K562 (cell line): Measurements from ENCODE around the gene IQCN. TPM values are rescaled to one million over a fixed set of nuclear protein-coding genes. Genes with fewer than 3 reads are reported as not detected.

Experiments used
- ARNT ChIP-seq, 2 experiments: fragments of 450-650 bp; IDR thresholded peaks; 2 replicates each; pipeline ENCODE4 v1.6.1; 2016; ENCODE audit warnings: mild to moderate bottlenecking in 1 of 2
- CEBPG ChIP-seq, 3 experiments: fragments of 200-800 bp in 1 of 3; sonication (Bioruptor generic) in 1 of 3; sonication (generic) in 1 of 3; formaldehyde crosslinking in 1 of 3; IDR thresholded peaks in 2 of 3; conservative IDR thresholded peaks in 1 of 3; 2 replicates each; pipeline versions ENCODE4 v1.6.1 to v1.8.0; 2016 to 2022; ENCODE audit warnings: missing compliant biosample characterization in 2 of 3, missing genetic modification characterization in 2 of 3, mild to moderate bottlenecking in 1 of 3, missing genetic modification reagents in 1 of 3
- GATA2 ChIP-seq: sonication (generic); formaldehyde crosslinking; IDR thresholded peaks from 2 replicates; pipeline ENCODE4 v1.4.0; 2020; ENCODE audit warnings: mild to moderate bottlenecking, missing genetic modification reagents
- HCFC1 ChIP-seq: IDR thresholded peaks from 2 replicates; pipeline ENCODE4 v1.6.1; 2012; ENCODE audit warnings: low read depth, low read length, improper control_type of control experiment
- HDAC3 ChIP-seq: fragments of 450-650 bp; IDR thresholded peaks from 2 replicates; pipeline ENCODE4 v1.6.1; 2018; ENCODE audit warnings: borderline replicate concordance, mild to moderate bottlenecking, moderate library complexity; ENCODE audit not compliant: partially characterized antibody
- HDGF ChIP-seq: fragments of 450-650 bp; IDR thresholded peaks from 2 replicates; pipeline ENCODE4 v1.6.1; 2016
- JUND ChIP-seq, 2 experiments: IDR thresholded peaks; 2 replicates in 1 of 2; 3 replicates in 1 of 2; pipeline ENCODE4 v1.6.1; 2011; ENCODE audit warnings: borderline replicate concordance in 2 of 2, low read depth in 2 of 2, low read length in 2 of 2, improper control_type of control experiment in 1 of 2, missing biosample characterization in 1 of 2, missing genetic modification characterization in 1 of 2, missing genetic modification reagents in 1 of 2
- MCM2 ChIP-seq: fragments of 450-650 bp; IDR thresholded peaks from 2 replicates; pipeline ENCODE4 v1.6.1; 2017; ENCODE audit warnings: low read depth, mild to moderate bottlenecking
- MEF2D ChIP-seq: conservative IDR thresholded peaks from 2 replicates; pipeline ENCODE4 v1.6.1; 2016; ENCODE audit warnings: low read depth, missing genetic modification characterization, missing compliant biosample characterization
- MYBL2 ChIP-seq, 2 experiments: fragments of 450-650 bp in 1 of 2; sonication (generic) in 1 of 2; formaldehyde crosslinking in 1 of 2; IDR thresholded peaks; 2 replicates each; pipeline versions ENCODE4 v1.6.1 to v1.8.1; 2017 to 2022; ENCODE audit warnings: borderline replicate concordance in 1 of 2, inconsistent platforms in 1 of 2, low read depth in 1 of 2, mild to moderate bottlenecking in 1 of 2, missing genetic modification reagents in 1 of 2, moderate library complexity in 1 of 2
- NFIC ChIP-seq: fragments of 450-650 bp; IDR thresholded peaks from 2 replicates; pipeline ENCODE4 v1.6.1; 2017; ENCODE audit warnings: mild to moderate bottlenecking, inconsistent platforms
- POLR2G ChIP-seq: fragments of 200-400 bp; formaldehyde crosslinking; IDR thresholded peaks from 2 replicates; pipeline ENCODE4 v1.6.1; 2017; ENCODE audit warnings: low read depth, mild to moderate bottlenecking, antibody characterized with exemption, low read length, moderate library complexity
- SAP30 ChIP-seq: fragments of 200-600 bp; sonication (generic); IDR thresholded peaks from 2 replicates; pipeline ENCODE4 v1.6.1; 2012; ENCODE audit warnings: borderline replicate concordance, low read depth, mild to moderate bottlenecking, moderate library complexity, low read length, control low read depth, inconsistent platforms; ENCODE audit not compliant: insufficient read depth, poor library complexity, severe bottlenecking
- SETDB1 ChIP-seq: IDR thresholded peaks from one replicate; pipeline ENCODE4 v1.6.1; 2012; ENCODE audit warnings: low read length, control low read depth, inconsistent platforms
- SNIP1 ChIP-seq: fragments of 450-650 bp; IDR thresholded peaks from 2 replicates; pipeline ENCODE4 v1.7.1; 2017; ENCODE audit warnings: low read depth, mild to moderate bottlenecking
- TAF9B ChIP-seq: fragments of 450-650 bp; IDR thresholded peaks from 2 replicates; pipeline ENCODE4 v1.6.1; 2018; ENCODE audit warnings: mild to moderate bottlenecking; ENCODE audit not compliant: partially characterized antibody
- U2AF2 ChIP-seq: fragments of 200-400 bp; formaldehyde crosslinking; optimal IDR thresholded peaks from 2 replicates; pipeline ENCODE3; 2017; ENCODE audit warnings: low read depth, mild to moderate bottlenecking, low read length
- ZNF274 ChIP-seq: IDR thresholded peaks from 2 replicates; pipeline ENCODE4 v1.6.1; 2011; ENCODE audit warnings: low read depth, mild to moderate bottlenecking, low read length, moderate library complexity, borderline replicate concordance
- polyA plus RNA-seq, 8 experiments: library from polyadenylated mRNA; depleted of rRNA in 4 of 8; stranded (reverse) in 5 of 8; unstranded in 3 of 8; fragments of >200 nt; fragmentation: Nextera tagmentation in 2 of 8; fragmentation: Illumina TruSeq in 1 of 8; extraction: Ambion mirVana in 2 of 8; extraction: Trizol in 1 of 8; gene quantifications; 2 replicates each; pipeline versions ENCODE4 v1.2.1 to v1.2.3, GENCODE V29; 2011 to 2014; ENCODE audit warnings: inconsistent platforms in 1 of 8, missing spikeins in 1 of 8
- total RNA-seq, 7 experiments: library from RNA; depleted of rRNA in 6 of 7; stranded (reverse); fragments of >200 nt in 6 of 7; fragmentation: Illumina TruSeq in 2 of 7; extraction: Trizol in 2 of 7; gene quantifications; 2 replicates each; pipeline versions ENCODE4 v1.2.1 to v1.2.3, GENCODE V29; 2011 to 2021; ENCODE audit warnings: low replicate concordance in 1 of 7
- TF ChIP-seq, protein P1 (sequence below): IDR thresholded peaks from 3 replicates; pipeline ENCODE4 v1.6.1; 2011; ENCODE audit warnings: borderline replicate concordance, mild to moderate bottlenecking, moderate library complexity; ENCODE audit not compliant: insufficient read length; ENCODE audit errors: extremely low read depth
- TF ChIP-seq, protein P2 (sequence below): sonication (generic); formaldehyde crosslinking; IDR thresholded peaks from 2 replicates; pipeline ENCODE4 v1.8.0; 2022; ENCODE audit warnings: mild to moderate bottlenecking, missing genetic modification reagents, borderline replicate concordance

The IQCN gene
- total and polyA plus RNA-seq, 9 of the 15 experiments (the other 6 are each of a cell fraction or from before 2014, with no cell fraction given), result 0.01 to 0.07 (median 0.04) TPM; not detected in 3

GRCh38 chr19:18300930-18301717 lies 26.9 kb upstream of the IQCN start (continued):
- no peak for TF ChIP-seq CEBPG (CRISPR knock-in tag; IDR thresholded peaks at IDR 0.05)
- no peak for TF ChIP-seq CEBPG (tag; conservative IDR thresholded peaks at IDR 0.05 in 1 of 2, IDR thresholded peaks at IDR 0.05 in 1 of 2)
- TF ChIP-seq MYBL2 (IDR thresholded peaks at IDR 0.05; ENCODE audit: low read depth), result no peak
- TF ChIP-seq MYBL2 (CRISPR knock-in tag; IDR thresholded peaks at IDR 0.05; ENCODE audit: borderline replicate concordance), result no peak
- no peak for TF ChIP-seq HDAC3
- peak; percentile 94 for TF ChIP-seq JUND (IDR thresholded peaks at IDR 0.05; ENCODE audit: borderline replicate concordance, low read depth, low read length)
- TF ChIP-seq JUND (tag; IDR thresholded peaks at IDR 0.05; ENCODE audit: borderline replicate concordance, low read depth, low read length), result no peak
- TF ChIP-seq, protein P1, sequence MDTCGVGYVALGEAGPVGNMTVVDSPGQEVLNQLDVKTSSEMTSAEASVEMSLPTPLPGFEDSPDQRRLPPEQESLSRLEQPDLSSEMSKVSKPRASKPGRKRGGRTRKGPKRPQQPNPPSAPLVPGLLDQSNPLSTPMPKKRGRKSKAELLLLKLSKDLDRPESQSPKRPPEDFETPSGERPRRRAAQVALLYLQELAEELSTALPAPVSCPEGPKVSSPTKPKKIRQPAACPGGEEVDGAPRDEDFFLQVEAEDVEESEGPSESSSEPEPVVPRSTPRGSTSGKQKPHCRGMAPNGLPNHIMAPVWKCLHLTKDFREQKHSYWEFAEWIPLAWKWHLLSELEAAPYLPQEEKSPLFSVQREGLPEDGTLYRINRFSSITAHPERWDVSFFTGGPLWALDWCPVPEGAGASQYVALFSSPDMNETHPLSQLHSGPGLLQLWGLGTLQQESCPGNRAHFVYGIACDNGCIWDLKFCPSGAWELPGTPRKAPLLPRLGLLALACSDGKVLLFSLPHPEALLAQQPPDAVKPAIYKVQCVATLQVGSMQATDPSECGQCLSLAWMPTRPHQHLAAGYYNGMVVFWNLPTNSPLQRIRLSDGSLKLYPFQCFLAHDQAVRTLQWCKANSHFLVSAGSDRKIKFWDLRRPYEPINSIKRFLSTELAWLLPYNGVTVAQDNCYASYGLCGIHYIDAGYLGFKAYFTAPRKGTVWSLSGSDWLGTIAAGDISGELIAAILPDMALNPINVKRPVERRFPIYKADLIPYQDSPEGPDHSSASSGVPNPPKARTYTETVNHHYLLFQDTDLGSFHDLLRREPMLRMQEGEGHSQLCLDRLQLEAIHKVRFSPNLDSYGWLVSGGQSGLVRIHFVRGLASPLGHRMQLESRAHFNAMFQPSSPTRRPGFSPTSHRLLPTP, result no peak
- TF ChIP-seq MEF2D (tag), result no peak
- no peak for TF ChIP-seq MCM2
- TF ChIP-seq HDGF, result no peak
- TF ChIP-seq ARNT (IDR thresholded peaks at IDR 0.05), result no peak
- no peak for TF ChIP-seq SAP30
- TF ChIP-seq U2AF2, result no peak
- no peak for TF ChIP-seq ZNF274
- no peak for TF ChIP-seq HCFC1
- TF ChIP-seq, protein P2, sequence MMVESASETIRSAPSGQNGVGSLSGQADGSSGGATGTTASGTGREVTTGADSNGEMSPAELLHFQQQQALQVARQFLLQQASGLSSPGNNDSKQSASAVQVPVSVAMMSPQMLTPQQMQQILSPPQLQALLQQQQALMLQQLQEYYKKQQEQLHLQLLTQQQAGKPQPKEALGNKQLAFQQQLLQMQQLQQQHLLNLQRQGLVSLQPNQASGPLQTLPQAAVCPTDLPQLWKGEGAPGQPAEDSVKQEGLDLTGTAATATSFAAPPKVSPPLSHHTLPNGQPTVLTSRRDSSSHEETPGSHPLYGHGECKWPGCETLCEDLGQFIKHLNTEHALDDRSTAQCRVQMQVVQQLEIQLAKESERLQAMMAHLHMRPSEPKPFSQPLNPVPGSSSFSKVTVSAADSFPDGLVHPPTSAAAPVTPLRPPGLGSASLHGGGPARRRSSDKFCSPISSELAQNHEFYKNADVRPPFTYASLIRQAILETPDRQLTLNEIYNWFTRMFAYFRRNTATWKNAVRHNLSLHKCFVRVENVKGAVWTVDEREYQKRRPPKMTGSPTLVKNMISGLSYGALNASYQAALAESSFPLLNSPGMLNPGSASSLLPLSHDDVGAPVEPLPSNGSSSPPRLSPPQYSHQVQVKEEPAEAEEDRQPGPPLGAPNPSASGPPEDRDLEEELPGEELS (CRISPR knock-in tag), result 0 out of 2 replicates have a peak, but pooled peaks have one; percentile 68
- peak; percentile 48; the same call in 1 of the 2 replicates for TF ChIP-seq POLR2G
- peak; percentile 90 for TF ChIP-seq NFIC
- no peak for TF ChIP-seq GATA2 (CRISPR knock-in tag)
- no peak for TF ChIP-seq SNIP1
- no peak for TF ChIP-seq SETDB1
- TF ChIP-seq TAF9B, result no peak
